Type B pancreatic cell (in vitro differentiated cells): ENCODE results near the gene KIF25. TPM values are rescaled to one million over a fixed set of nuclear protein-coding genes. Genes with fewer than 3 reads are reported as not detected.

ENCODE experiments used
- DNase-seq: peaks from one replicate; pipeline ENCODE4 v3.0.0; 2021; ENCODE audit warnings: mixed read lengths; ENCODE audit not compliant: unreplicated experiment; ENCODE audit errors: extremely low spot score
- H3K27ac Mint-ChIP-seq: 2 replicates; pipeline ENCODE4 v1.8.0; 2021; ENCODE audit warnings: mild to moderate bottlenecking, mixed read lengths
- H3K27me3 Mint-ChIP-seq: 2 replicates; pipeline ENCODE4 v1.8.0; 2021; ENCODE audit warnings: mixed read lengths
- H3K36me3 Mint-ChIP-seq: 2 replicates; pipeline ENCODE4 v1.8.0; 2021; ENCODE audit warnings: mixed read lengths
- H3K4me1 Mint-ChIP-seq: one replicate; pipeline ENCODE4 v1.8.0; 2021; ENCODE audit warnings: mixed read lengths; ENCODE audit not compliant: unreplicated experiment
- H3K4me3 Mint-ChIP-seq: 2 replicates; pipeline ENCODE4 v1.8.0; 2021; ENCODE audit warnings: mild to moderate bottlenecking, mixed read lengths
- H3K9me3 Mint-ChIP-seq: 2 replicates; pipeline ENCODE4 v1.8.0; 2021; ENCODE audit warnings: mixed read lengths
- total RNA-seq: library from RNA; stranded (reverse); gene quantifications from 2 replicates; pipeline ENCODE4 v1.2.1, GENCODE V29; 2021; ENCODE audit warnings: low replicate concordance
- TF ChIP-seq, protein P1 (sequence below): fragments of 200-600 bp; sonication (generic); conservative IDR thresholded peaks from 2 replicates; pipeline ENCODE4 v1.5.0; 2021; ENCODE audit warnings: antibody characterized with exemption, mild to moderate bottlenecking

Gene KIF25
- total RNA-seq, 1 donor from 2014 or later: not detected

DNA sequence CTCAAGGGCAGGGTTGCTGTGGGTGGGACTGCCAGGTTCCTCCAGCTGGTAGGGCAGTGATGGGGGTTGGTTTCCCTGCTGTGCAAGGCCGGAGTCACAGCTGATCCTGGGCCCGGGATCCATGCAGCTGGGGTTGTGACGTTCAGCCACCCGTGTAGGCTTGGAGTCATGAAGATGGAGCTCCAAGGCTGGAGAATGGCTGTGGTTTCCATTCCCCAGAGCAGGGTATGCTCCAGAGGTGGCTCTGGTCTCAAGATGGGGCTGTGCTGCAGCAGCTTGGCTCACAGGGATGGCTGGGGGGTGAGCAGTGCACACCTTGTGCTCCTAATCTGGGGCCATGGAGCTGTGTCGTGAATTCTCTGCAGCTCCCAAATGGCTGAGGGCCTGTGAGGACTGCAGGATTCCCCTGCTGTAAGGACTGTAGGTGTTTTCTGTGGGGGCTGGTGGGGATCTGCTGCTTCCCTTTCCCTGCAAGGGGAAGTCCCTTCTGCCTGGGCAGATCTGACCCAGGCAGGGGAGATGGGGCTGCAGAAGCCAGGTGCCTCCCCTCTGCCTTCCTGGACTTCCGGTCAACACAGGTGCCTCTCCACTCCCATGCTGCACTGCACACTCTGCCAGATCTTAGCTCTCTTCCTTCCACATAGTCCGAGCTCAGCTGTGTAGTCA lies 15.9 kb downstream of the KIF25 start:
- no peaks in the 10 kb centered on the region for H3K9me3 Mint-ChIP-seq
- DNase-seq: no peak
- TF ChIP-seq, protein P1, sequence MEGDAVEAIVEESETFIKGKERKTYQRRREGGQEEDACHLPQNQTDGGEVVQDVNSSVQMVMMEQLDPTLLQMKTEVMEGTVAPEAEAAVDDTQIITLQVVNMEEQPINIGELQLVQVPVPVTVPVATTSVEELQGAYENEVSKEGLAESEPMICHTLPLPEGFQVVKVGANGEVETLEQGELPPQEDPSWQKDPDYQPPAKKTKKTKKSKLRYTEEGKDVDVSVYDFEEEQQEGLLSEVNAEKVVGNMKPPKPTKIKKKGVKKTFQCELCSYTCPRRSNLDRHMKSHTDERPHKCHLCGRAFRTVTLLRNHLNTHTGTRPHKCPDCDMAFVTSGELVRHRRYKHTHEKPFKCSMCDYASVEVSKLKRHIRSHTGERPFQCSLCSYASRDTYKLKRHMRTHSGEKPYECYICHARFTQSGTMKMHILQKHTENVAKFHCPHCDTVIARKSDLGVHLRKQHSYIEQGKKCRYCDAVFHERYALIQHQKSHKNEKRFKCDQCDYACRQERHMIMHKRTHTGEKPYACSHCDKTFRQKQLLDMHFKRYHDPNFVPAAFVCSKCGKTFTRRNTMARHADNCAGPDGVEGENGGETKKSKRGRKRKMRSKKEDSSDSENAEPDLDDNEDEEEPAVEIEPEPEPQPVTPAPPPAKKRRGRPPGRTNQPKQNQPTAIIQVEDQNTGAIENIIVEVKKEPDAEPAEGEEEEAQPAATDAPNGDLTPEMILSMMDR: no peak
- no peak overlapping the region for H3K27ac Mint-ChIP-seq
- peaks cover 5% of the 10 kb centered on the region for H3K4me1 Mint-ChIP-seq
- no peak overlapping the region for H3K4me3 Mint-ChIP-seq
- H3K27me3 Mint-ChIP-seq: peaks cover 2% of the 10 kb centered on the region
- no peaks in the 10 kb centered on the region for H3K36me3 Mint-ChIP-seq

DNA sequence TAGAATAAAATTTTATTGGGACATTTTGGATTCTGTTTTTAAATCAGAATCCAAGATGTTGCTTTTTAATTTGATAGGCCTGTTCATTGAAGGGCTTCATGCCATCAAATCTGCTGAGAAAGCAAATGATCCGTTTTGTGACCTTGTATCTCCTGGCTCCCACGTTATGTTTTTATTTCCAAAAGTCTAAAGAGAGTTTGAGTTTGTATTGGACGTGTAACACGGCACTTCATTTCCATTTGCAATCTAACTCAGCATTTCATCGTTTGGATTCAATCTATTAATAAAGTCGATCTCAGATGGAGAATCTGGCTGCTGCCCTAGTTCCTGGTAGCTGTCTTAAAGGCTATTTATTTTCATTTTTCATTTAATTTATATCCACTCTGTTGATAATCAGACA lies 17.0 kb downstream of the KIF25 start:
- H3K36me3 Mint-ChIP-seq: no peaks in the 10 kb centered on the region
- H3K4me3 Mint-ChIP-seq: no peak overlapping the region
- TF ChIP-seq, protein P1: no peak
- no peak for DNase-seq
- H3K9me3 Mint-ChIP-seq: no peaks in the 10 kb centered on the region
- peaks cover 2% of the 10 kb centered on the region for H3K27me3 Mint-ChIP-seq
- H3K27ac Mint-ChIP-seq: no peak overlapping the region
- peaks cover 5% of the 10 kb centered on the region for H3K4me1 Mint-ChIP-seq

DNA sequence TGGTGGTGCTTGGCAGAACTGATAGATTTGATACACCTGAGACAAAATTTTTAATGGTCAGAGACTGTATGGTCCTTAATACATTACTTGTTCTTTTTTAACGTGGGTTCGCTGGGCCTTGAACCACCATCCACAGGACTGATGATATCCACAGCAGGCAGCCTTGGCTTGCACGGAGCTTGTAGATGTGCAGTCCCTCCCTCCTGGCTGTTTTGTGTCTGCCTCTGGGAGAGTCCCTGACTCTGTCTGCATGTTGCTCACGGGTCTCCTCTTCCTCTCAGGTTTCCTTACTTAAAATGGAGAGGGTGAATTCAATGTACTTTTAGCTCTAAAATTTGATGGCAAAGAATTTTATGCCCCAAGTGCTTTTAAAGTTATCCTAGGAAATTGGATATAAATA lies 17.5 kb downstream of the KIF25 start:
- H3K36me3 Mint-ChIP-seq: no peaks in the 10 kb centered on the region
- no peaks in the 10 kb centered on the region for H3K9me3 Mint-ChIP-seq
- TF ChIP-seq, protein P1: no peak
- peaks cover 5% of the 10 kb centered on the region for H3K4me1 Mint-ChIP-seq
- peaks cover 2% of the 10 kb centered on the region for H3K27me3 Mint-ChIP-seq
- no peak overlapping the region for H3K27ac Mint-ChIP-seq
- no peak for DNase-seq
- H3K4me3 Mint-ChIP-seq: no peak overlapping the region

DNA sequence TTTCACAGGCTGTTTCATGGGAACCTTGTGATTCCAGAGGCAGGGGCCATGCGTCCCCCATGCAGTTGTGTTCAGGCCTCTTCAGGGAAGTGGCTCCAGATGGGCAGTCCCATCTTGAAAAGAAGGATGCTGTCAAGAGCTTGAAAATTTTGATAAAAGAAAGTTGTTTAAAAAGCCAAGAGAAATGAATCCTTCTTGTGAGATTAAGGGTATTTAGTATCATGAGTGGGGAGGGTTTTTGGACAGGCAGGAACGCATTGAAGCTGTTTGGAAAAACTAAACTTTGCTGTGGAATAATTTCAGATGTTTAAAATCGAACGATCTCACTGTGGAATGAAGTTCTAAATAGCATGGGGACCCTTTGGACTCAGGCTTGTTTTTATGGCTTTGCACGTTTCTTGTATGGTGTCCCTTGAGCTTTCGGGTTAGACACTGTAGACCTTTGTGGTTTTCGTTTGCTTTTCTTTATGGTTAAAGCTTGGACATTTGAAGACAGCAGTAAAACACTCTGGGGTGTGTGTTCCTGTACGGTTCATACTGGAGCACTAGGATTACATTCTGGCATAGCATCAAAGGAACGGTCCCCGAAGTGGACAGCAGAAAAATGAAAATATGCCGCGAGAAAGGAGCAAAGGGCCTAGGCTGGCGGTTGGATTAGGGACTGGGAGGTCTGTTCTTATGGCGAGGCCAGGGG lies 18.2 kb downstream of the KIF25 start:
- DNase-seq: no peak
- Mint-ChIP-seq H3K27me3 (peaks cover 2% of the 10 kb centered on the region), H3K36me3 (no peaks in the 10 kb centered on the region), H3K9me3 (no peaks in the 10 kb centered on the region), H3K27ac (no peak overlapping the region), H3K4me1 (peaks cover 5% of the 10 kb centered on the region), H3K4me3 (peak overlapping the region; percentile 11)
- TF ChIP-seq, protein P1: no peak

DNA sequence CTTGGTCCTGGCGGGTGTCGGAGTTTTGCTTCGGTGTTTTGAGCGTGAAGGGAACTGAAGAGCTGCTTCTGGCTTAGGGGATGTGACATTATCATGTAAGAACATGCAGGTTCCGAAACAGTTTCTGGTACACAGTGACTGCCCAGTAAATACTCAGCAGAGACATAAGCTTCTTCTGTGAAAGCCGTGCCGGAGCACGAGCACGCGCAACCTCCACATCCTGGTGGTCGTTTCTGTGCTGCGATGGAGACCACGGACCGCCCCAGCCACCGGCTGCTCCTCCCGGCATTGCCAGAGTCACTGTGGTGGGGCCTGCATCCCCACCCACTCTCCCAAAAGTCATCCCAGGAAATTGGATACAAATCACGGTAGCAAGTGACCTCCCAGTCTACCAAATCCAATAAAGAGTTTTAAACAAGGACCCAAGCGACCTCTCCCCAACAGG lies 18.7 kb downstream of the KIF25 start:
- no peaks in the 10 kb centered on the region for H3K9me3 Mint-ChIP-seq
- no peak overlapping the region for H3K27ac Mint-ChIP-seq
- peak overlapping the region; percentile 11 for H3K4me3 Mint-ChIP-seq
- H3K27me3 Mint-ChIP-seq: peaks cover 2% of the 10 kb centered on the region
- TF ChIP-seq, protein P1: no peak
- peaks cover 5% of the 10 kb centered on the region for H3K4me1 Mint-ChIP-seq
- H3K36me3 Mint-ChIP-seq: no peaks in the 10 kb centered on the region
- no peak for DNase-seq
